Activated naive CD4-positive, alpha-beta T cell treated with Interleukin-2 at 50 U/mL for 16 hours (primary cell): ENCODE results near the gene YDJC.
A peak's percentile ranks its signal among the peaks of the same experiment; 100 is the strongest.
"Not testable (repeated sequence)": the region's sequence is repeated elsewhere in the genome, so short reads cannot be mapped to it uniquely, and the experiment has no call there.

Source experiments
- DNase-seq: peaks from one replicate; pipeline ENCODE4 v3.0.0-alpha.2; 2020

The YDJC gene

GRCh38 chr22:21603973-21604372 lies 25.8 kb downstream of the YDJC start:
- DNase-seq, result no peak

GRCh38 chr22:21602579-21602978 lies 27.2 kb downstream of the YDJC start:
- no peak for DNase-seq

- DNase-seq, result no peak
Measured at GRCh38 chr22:21599053-21599893, 30.5 kb downstream of the YDJC start.

- no peak for DNase-seq
Measured at GRCh38 chr22:21598302-21598701, 31.5 kb downstream of the YDJC start.

GRCh38 chr22:21596356-21597135 lies 33.3 kb downstream of the YDJC start:
- not testable (repeated sequence) for DNase-seq

GRCh38 chr22:21594865-21595452 lies 34.9 kb downstream of the YDJC start:
- no peak for DNase-seq

- DNase-seq, result no peak
Measured at GRCh38 chr22:21593406-21594232, 36.2 kb downstream of the YDJC start.

- DNase-seq, result no peak
Measured at GRCh38 chr22:21592422-21592821, 37.4 kb downstream of the YDJC start.

- DNase-seq, result no peak
Measured at GRCh38 chr22:21591695-21592094, 38.1 kb downstream of the YDJC start.

- no peak for DNase-seq
Measured at GRCh38 chr22:21590809-21591641, 38.8 kb downstream of the YDJC start.

- DNase-seq, result no peak
Measured at GRCh38 chr22:21589396-21589795, 40.4 kb downstream of the YDJC start.

- peak; percentile 55 for DNase-seq
Measured at GRCh38 chr22:21587803-21588611, 41.8 kb downstream of the YDJC start.

GRCh38 chr22:21585389-21585788 lies 44.4 kb downstream of the YDJC start:
- no peak for DNase-seq

- no peak for DNase-seq
Measured at GRCh38 chr22:21582801-21583740, 46.8 kb downstream of the YDJC start.

GRCh38 chr22:21581009-21581713 lies 48.7 kb downstream of the YDJC start:
- DNase-seq, result not testable (repeated sequence)

GRCh38 chr22:21580623-21581007 lies 49.2 kb downstream of the YDJC start:
- DNase-seq, result not testable (repeated sequence)

GRCh38 chr22:21579474-21579851 lies 50.4 kb downstream of the YDJC start:
- no peak for DNase-seq
